ENCODE measurements around the gene THNSL1.

THNSL1 gene

GRCh38 chr10:25064401-25064800, 48.0 kb downstream of the THNSL1 start:
- no peak for DNase-seq (ENCODE audit: low spot score)
- no peak overlapping the region for H3K27ac ChIP-seq
- TF ChIP-seq, protein P1, sequence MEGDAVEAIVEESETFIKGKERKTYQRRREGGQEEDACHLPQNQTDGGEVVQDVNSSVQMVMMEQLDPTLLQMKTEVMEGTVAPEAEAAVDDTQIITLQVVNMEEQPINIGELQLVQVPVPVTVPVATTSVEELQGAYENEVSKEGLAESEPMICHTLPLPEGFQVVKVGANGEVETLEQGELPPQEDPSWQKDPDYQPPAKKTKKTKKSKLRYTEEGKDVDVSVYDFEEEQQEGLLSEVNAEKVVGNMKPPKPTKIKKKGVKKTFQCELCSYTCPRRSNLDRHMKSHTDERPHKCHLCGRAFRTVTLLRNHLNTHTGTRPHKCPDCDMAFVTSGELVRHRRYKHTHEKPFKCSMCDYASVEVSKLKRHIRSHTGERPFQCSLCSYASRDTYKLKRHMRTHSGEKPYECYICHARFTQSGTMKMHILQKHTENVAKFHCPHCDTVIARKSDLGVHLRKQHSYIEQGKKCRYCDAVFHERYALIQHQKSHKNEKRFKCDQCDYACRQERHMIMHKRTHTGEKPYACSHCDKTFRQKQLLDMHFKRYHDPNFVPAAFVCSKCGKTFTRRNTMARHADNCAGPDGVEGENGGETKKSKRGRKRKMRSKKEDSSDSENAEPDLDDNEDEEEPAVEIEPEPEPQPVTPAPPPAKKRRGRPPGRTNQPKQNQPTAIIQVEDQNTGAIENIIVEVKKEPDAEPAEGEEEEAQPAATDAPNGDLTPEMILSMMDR (conservative IDR thresholded peaks at IDR 0.05; ENCODE audit: low read depth): no peak
- POLR2A ChIA-PET (ENCODE audit: low non-redundant PET): no interaction called here
- CTCF ChIA-PET: interaction anchor here (0.5 kb wide), 1 partner anchor 137 kb away, joined by 4 read pairs; no protein-coding TSS in a partner anchor

- POLR2A ChIA-PET (ENCODE audit: low non-redundant PET): no interaction called here
- no peak for DNase-seq (ENCODE audit: low spot score)
- CTCF ChIA-PET: interaction anchor here (1.3 kb wide), 1 partner anchor 15 kb away, joined by 4 read pairs; no protein-coding TSS in a partner anchor
- H3K27ac ChIP-seq: no peak overlapping the region
- TF ChIP-seq, protein P1 (conservative IDR thresholded peaks at IDR 0.05; ENCODE audit: low read depth): no peak
Measured at GRCh38 chr10:25065761-25066476, 49.5 kb downstream of the THNSL1 start.

- peak overlapping the region; percentile 78 for H3K27ac ChIP-seq
- CTCF ChIA-PET: interaction anchor here (1.0 kb wide), 1 partner anchor 12 kb away, joined by 4 read pairs; no protein-coding TSS in a partner anchor
- TF ChIP-seq, protein P1 (conservative IDR thresholded peaks at IDR 0.05; ENCODE audit: low read depth): no peak
- POLR2A ChIA-PET (ENCODE audit: low non-redundant PET): interaction anchor here (1.1 kb wide), 1 partner anchor 52 kb away, joined by 3 read pairs; the partner anchor contains the start of gene THNSL1
- DNase-seq (ENCODE audit: low spot score): peak; percentile 86
Measured at GRCh38 chr10:25068152-25069058, 52.0 kb downstream of the THNSL1 start.

GRCh38 chr10:25071227-25071626, 54.8 kb downstream of the THNSL1 start:
- POLR2A ChIA-PET (ENCODE audit: low non-redundant PET): no interaction called here
- no peak overlapping the region for H3K27ac ChIP-seq
- TF ChIP-seq, protein P1 (conservative IDR thresholded peaks at IDR 0.05; ENCODE audit: low read depth): no peak
- no peak for DNase-seq (ENCODE audit: low spot score)
- CTCF ChIA-PET: interaction anchor here (0.6 to 1.2 kb wide), 3 partner anchors 9 to 47 kb away, joined by 3 to 6 read pairs (median 4); no protein-coding TSS in a partner anchor

- TF ChIP-seq, protein P1 (conservative IDR thresholded peaks at IDR 0.05; ENCODE audit: low read depth): no peak
- CTCF ChIA-PET: interaction anchor here (1.0 kb wide), 1 partner anchor 430 kb away, joined by 3 read pairs; no protein-coding TSS in a partner anchor
Measured at GRCh38 chr10:25072786-25073185, 56.4 kb downstream of the THNSL1 start.

DNA sequence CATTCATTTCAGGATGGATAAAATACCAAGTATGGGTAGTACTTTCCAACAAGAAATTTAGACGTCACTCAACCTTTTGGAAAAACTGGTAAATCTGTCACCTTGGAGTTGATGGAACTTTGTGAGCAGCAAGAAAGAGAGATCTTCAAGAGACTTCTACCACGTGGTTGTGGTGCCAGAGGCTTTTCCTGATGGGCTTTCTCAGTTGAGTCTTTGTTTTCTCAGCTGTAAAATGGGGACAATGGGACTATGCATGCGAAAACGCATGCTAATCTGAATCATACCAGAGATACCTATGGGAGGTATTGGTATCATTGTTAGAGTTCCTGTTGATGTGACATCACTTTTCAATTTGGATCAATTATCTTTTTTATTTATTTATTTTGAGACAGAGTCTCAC, 59.4 kb downstream of the THNSL1 start:
- POLR2A ChIA-PET (ENCODE audit: low non-redundant PET): no interaction called here
- TF ChIP-seq, protein P1 (conservative IDR thresholded peaks at IDR 0.05; ENCODE audit: low read depth): no peak

More at GRCh38 chr10:25072786-25073185, 56.4 kb downstream of the THNSL1 start:
- no peak overlapping the region for H3K27ac ChIP-seq
- POLR2A ChIA-PET (ENCODE audit: low non-redundant PET): no interaction called here
- DNase-seq (ENCODE audit: low spot score): no peak

More for the DNA sequence above, 59.4 kb downstream of the THNSL1 start:
- DNase-seq (ENCODE audit: low spot score): no peak
- CTCF ChIA-PET: no interaction called here
- H3K27ac ChIP-seq: no peak overlapping the region

Measured in RWPE1 (cell line).